Stimulated activated CD8-positive, alpha-beta memory T cell treated with anti-CD3 and anti-CD28 coated beads, Interleukin-7, amount 100 ng/mL, for 1 hour (primary cell): ENCODE data around the gene TUFT1.
"Not testable (repeated sequence)": the region's sequence is repeated elsewhere in the genome, so short reads cannot be mapped to it uniquely, and the experiment has no call there.

ENCODE experiments used
- DNase-seq, 2 donors: peaks; one replicate each; pipeline ENCODE4 v3.0.0-alpha.2; 2020; ENCODE audit warnings: low read depth in 2 of 2

The TUFT1 gene

GRCh38 chr1:151615711-151616504, 75.8 kb downstream of the TUFT1 start:
- DNase-seq, result no peak

- no peak for DNase-seq
These were observed 76.4 kb downstream of the TUFT1 start for GRCh38 chr1:151616505-151616849.

- no peak for DNase-seq
These were observed 77.9 kb downstream of the TUFT1 start for GRCh38 chr1:151618003-151618402.

- DNase-seq, result no peak
These were observed 78.4 kb downstream of the TUFT1 start for GRCh38 chr1:151618470-151618869.

GRCh38 chr1:151618996-151619395, 78.9 kb downstream of the TUFT1 start:
- not testable (repeated sequence) for DNase-seq

- DNase-seq, result no peak
These were observed 79.5 kb downstream of the TUFT1 start for GRCh38 chr1:151619489-151620093.

GRCh38 chr1:151620286-151620685, 80.2 kb downstream of the TUFT1 start:
- DNase-seq, result no peak

- DNase-seq, result no peak
These were observed 81.2 kb downstream of the TUFT1 start for GRCh38 chr1:151621351-151621750.

- no peak for DNase-seq
These were observed 84.7 kb downstream of the TUFT1 start for GRCh38 chr1:151624783-151625182.

GRCh38 chr1:151626740-151627334, 86.7 kb downstream of the TUFT1 start:
- DNase-seq, result no peak

GRCh38 chr1:151629278-151629677, 89.2 kb downstream of the TUFT1 start:
- DNase-seq, result no peak
